Neural crest cell (in vitro differentiated cells): ENCODE data around the gene RPS14. TPM values are rescaled to one million over a fixed set of nuclear protein-coding genes. Genes with fewer than 3 reads are reported as not detected.

Source experiments
- DNase-seq: peaks from one replicate; pipeline ENCODE4 v3.0.0; 2021; ENCODE audit warnings: low read depth, mixed read lengths, low spot score
- H3K27ac Mint-ChIP-seq: one replicate; pipeline ENCODE4 v1.8.0; 2021; ENCODE audit warnings: mild to moderate bottlenecking, mixed read lengths; ENCODE audit not compliant: unreplicated experiment
- H3K27me3 Mint-ChIP-seq: 2 replicates; pipeline ENCODE4 v1.8.0; 2021; ENCODE audit warnings: low read depth, mild to moderate bottlenecking, mixed read lengths
- H3K36me3 Mint-ChIP-seq: 2 replicates; pipeline ENCODE4 v1.8.0; 2021; ENCODE audit warnings: low read depth, mild to moderate bottlenecking, mixed read lengths
- H3K4me1 Mint-ChIP-seq: 2 replicates; pipeline ENCODE4 v1.8.0; 2021; ENCODE audit warnings: mixed read lengths
- H3K4me3 Mint-ChIP-seq: one replicate; pipeline ENCODE4 v1.8.0; 2021; ENCODE audit warnings: mild to moderate bottlenecking, mixed read lengths
- H3K9me3 Mint-ChIP-seq: 2 replicates; pipeline ENCODE4 v1.8.0; 2021; ENCODE audit warnings: mixed read lengths
- CTCF ChIP-seq: fragments of 200-600 bp; sonication (generic); conservative IDR thresholded peaks from 2 replicates; pipeline ENCODE4 v1.5.0; 2021; ENCODE audit warnings: antibody characterized with exemption, mild to moderate bottlenecking
- total RNA-seq: library from RNA; stranded (reverse); gene quantifications from 2 replicates; pipeline ENCODE4 v1.2.1, GENCODE V29; 2021

Gene RPS14
- total RNA-seq, 1 donor from 2014 or later = 2,170 TPM

DNA sequence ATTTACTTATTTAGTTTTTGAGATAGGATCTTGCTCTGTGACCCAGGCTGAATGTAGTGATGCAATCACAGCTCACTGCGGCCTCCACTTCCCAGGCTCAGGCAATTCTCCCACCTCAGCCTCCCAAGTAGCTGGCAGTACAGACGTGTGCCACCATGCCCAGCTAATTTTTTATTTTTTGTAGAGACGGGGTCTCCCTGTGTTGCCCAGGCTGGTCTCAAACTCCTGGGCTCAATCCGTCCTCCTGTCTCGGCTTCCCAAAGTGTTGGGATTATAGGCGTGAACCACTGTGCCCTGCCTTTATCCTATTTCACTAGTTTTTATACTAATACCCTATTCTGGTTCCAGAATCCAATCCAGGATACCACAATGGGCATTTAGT lies 6.8 kb downstream of the RPS14 start:
- Mint-ChIP-seq H3K4me3 (no peak overlapping the region), H3K9me3 (no peaks in the 10 kb centered on the region), H3K27ac (no peak overlapping the region), H3K36me3 (peaks cover 23% of the 10 kb centered on the region), H3K4me1 (peaks cover 17% of the 10 kb centered on the region), H3K27me3 (no peaks in the 10 kb centered on the region)
- no peak for TF ChIP-seq CTCF
- DNase-seq = no peak

DNA sequence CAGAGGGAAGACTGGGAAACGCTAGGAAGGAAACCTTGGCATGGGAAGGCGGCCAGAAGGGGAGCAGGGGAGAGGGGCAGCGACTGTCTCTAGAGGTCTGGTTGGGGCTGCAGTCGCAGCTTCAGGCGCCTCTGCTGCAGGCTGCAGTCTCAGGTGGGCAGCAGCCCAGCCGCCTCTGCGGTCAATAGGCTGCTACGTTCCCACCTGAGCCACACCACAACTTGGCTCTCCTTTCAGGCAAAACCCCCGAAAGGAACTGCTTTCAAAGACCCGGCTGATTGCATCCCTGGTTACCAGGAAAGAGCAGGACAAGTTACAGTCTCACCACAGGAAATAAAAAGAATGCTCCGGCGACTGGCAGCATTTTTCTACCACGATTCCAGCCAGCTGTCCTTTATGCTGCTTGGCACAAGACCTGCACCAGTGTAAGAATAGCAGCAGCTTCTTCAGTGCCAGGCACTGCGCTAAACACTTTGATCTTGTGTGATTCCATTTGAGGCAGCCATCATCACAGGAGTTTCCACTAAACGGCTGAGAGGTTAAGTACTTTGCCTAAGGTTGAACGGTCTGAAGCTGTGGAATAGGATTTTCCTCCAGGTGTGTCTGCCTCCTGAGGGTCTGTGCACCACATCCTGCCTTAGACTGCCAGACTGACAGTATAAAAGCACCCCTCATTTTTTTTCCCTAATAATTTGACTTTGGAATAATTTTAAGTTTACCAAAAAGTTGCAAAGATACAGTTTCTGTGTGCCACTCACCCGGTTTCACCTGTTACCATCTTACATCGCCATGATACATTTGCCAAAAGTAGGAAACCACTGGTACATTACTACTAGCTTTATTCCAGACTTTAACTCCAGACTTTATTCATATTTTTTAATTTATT lies 7.5 kb downstream of the RPS14 start:
- Mint-ChIP-seq H3K27ac (no peak overlapping the region), H3K9me3 (no peaks in the 10 kb centered on the region), H3K4me1 (peaks cover 11% of the 10 kb centered on the region), H3K4me3 (peak overlapping the region; percentile 70), H3K36me3 (peaks cover 17% of the 10 kb centered on the region), H3K27me3 (no peaks in the 10 kb centered on the region)
- no peak for TF ChIP-seq CTCF
- DNase-seq = no peak

- H3K4me1 Mint-ChIP-seq = peaks cover 8% of the 10 kb centered on the region
- no peaks in the 10 kb centered on the region for H3K9me3 Mint-ChIP-seq
- H3K4me3 Mint-ChIP-seq = peak overlapping the region; percentile 70
- no peaks in the 10 kb centered on the region for H3K27me3 Mint-ChIP-seq
- DNase-seq = no peak
- TF ChIP-seq CTCF = no peak
- no peak overlapping the region for H3K27ac Mint-ChIP-seq
- peaks cover 11% of the 10 kb centered on the region for H3K36me3 Mint-ChIP-seq
Observed at GRCh38 chr5:150440948-150441812, 8.4 kb downstream of the RPS14 start.

- peaks cover 6% of the 10 kb centered on the region for H3K4me1 Mint-ChIP-seq
- H3K36me3 Mint-ChIP-seq = peaks cover 6% of the 10 kb centered on the region
- H3K27me3 Mint-ChIP-seq = no peaks in the 10 kb centered on the region
- H3K4me3 Mint-ChIP-seq = no peak overlapping the region
- H3K27ac Mint-ChIP-seq = no peak overlapping the region
- DNase-seq = peak; percentile 39
- H3K9me3 Mint-ChIP-seq = no peaks in the 10 kb centered on the region
- TF ChIP-seq CTCF = peak; percentile 59
Observed at GRCh38 chr5:150438873-150439546, 10.5 kb downstream of the RPS14 start.

DNA sequence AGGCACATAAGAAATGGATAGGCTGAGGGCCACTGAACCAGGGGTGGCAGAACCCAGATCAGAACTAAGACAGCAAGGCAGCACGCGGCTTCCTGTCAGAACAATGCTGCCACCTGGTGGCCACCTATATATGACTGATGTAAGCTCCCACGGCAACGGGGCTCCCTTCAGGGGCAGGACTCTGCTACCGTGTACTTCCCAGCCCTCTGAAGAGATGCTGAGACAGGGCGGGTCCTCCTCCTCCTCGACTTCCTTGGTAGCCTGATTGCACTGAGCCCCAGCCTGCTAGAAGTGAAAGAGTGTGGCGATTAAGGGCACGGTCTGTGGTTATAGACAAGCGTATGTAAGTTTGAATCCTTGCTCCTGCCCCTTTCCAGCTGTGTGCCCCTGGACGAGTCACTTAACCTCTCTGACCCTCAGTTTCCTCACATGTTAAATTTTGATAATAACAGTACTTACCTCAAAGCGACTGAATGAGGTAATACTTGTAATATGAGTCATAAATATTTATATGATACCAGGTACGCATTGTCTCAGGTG lies 13.3 kb downstream of the RPS14 start:
- TF ChIP-seq CTCF = peak; percentile 90
- Mint-ChIP-seq H3K4me1 (peaks cover 6% of the 10 kb centered on the region), H3K27me3 (no peaks in the 10 kb centered on the region), H3K4me3 (no peak overlapping the region), H3K27ac (no peak overlapping the region), H3K9me3 (no peaks in the 10 kb centered on the region), H3K36me3 (no peaks in the 10 kb centered on the region)
- DNase-seq = peak; percentile 96
